Heart left ventricle (tissue), 16 donors: ENCODE measurements around the gene AMMECR1. TPM values are rescaled to one million over a fixed set of nuclear protein-coding genes. Genes with fewer than 3 reads are reported as not detected.

Experiments
- ATAC-seq, 4 donors: fragments of 200-7000 bp; cut with Tn5 transposase; one replicate each; pipeline ENCODE4 v1.9.1; 2020 to 2022; ENCODE audit warnings: moderate library complexity in 4 of 4, mild to moderate bottlenecking in 3 of 4, moderate number of reproducible peaks in 1 of 4
- DNase-seq, 5 donors: peaks; one replicate each; pipeline ENCODE4 v3.0.0-alpha.2; 2020
- H3K27ac ChIP-seq, 12 donors: fragments of 200-600 bp; sonication (generic) in 4 of 12; one replicate each; pipeline versions ENCODE4 v1.5.0 to v1.8.0; 2016 to 2022; ENCODE audit warnings: mild to moderate bottlenecking in 2 of 12
- H3K27me3 ChIP-seq, 9 donors: fragments of 200-600 bp; sonication (generic) in 2 of 9; one replicate each; pipeline versions ENCODE4 v1.5.1 to v1.8.0; 2016 to 2022; ENCODE audit warnings: mild to moderate bottlenecking in 3 of 9
- H3K36me3 ChIP-seq, 9 donors: fragments of 200-600 bp; sonication (generic) in 2 of 9; one replicate each; pipeline versions ENCODE4 v1.5.0 to v1.8.0; 2018 to 2022; ENCODE audit warnings: mild to moderate bottlenecking in 2 of 9
- H3K4me1 ChIP-seq, 12 donors: fragments of 200-600 bp; sonication (generic) in 4 of 12; one replicate each; pipeline versions ENCODE4 v1.5.0 to v1.8.0; 2016 to 2022; ENCODE audit warnings: mild to moderate bottlenecking in 3 of 12
- H3K4me3 ChIP-seq, 12 donors: fragments of 200-600 bp; sonication (generic) in 4 of 12; one replicate each; pipeline versions ENCODE4 v1.5.0 to v1.8.0; 2017 to 2022; ENCODE audit warnings: mild to moderate bottlenecking in 9 of 12, moderate library complexity in 4 of 12
- H3K9me3 ChIP-seq, 12 donors: fragments of 200-600 bp; sonication (generic) in 4 of 12; one replicate each; pipeline versions ENCODE4 v1.5.0 to v1.8.0; 2016 to 2022; ENCODE audit warnings: mild to moderate bottlenecking in 1 of 12
- POLR2A ChIP-seq, 2 donors: fragments of 450-650 bp; IDR thresholded peaks; one replicate each; pipeline ENCODE4 v1.6.1; 2017; ENCODE audit warnings: antibody characterized with exemption in 2 of 2, mild to moderate bottlenecking in 2 of 2, moderate library complexity in 2 of 2
- WGBS, 4 donors: extraction: QIAGEN DNeasy Blood & Tissue Kit in 2 of 4; methylation state at CpG; one replicate each; pipeline versions ENCODE4 v1.1.5 to v1.1.7; 2013 to 2018; 5-methylcytosine and 5-hydroxymethylcytosine counted together
- intact Hi-C, 10 donors: fragments of 100-400 bp; cut with DNase I; formaldehyde crosslinking; loops; one replicate each; pipeline versions ENCODE4 v1.11.1 to v1.14.2; 2022
- polyA plus RNA-seq, 2 donors: library from polyadenylated mRNA; stranded (reverse); fragments of 200-250 nt; gene quantifications; one replicate each; pipeline ENCODE4 v1.2.3, GENCODE V29; 2013
- total RNA-seq, 9 donors: library from RNA; depleted of rRNA in 2 of 9; stranded (reverse); fragments of >200 nt in 2 of 9; fragmentation: NEBNext Ultra II Directional in 3 of 9; extraction: Animal tissue kit (Norgen Biotek cat#: 25700) in 3 of 9; gene quantifications; one replicate each; pipeline versions ENCODE4 v1.1.0 to v1.2.4, GENCODE V29; 2016 to 2023
- TF ChIP-seq, protein P1 (sequence below), 12 donors: fragments of 200-600 bp; sonication (generic) in 4 of 12; IDR thresholded peaks; one replicate each; pipeline versions ENCODE4 v1.5.0 to v1.8.0; 2018 to 2022; ENCODE audit warnings: antibody characterized with exemption in 12 of 12, mild to moderate bottlenecking in 5 of 12
- donor health status: ischemic (EF 13 %, LVEDD 7.1; RV severe dilation, severe dysfunction).
- donor health status: healthy with polysubstance abuse.
- donor health status: DM: no; HTN: yes; CAD: no.
- donor health status: DM: no; HTN: no; CAD: no.
- donor health status: ischemic (EF 25% LVEDD 6.9; RV normal size, moderate dysfunction).
- donor health status: ischemic (EF 25% LVEDD 5.7; RV mildly dilated, moderate dysfunction).
- donor health status: healthy.
- donor health status: DM: yes; HTN: yes; CAD: no.
- donor health status: ischemic (EF 35%, LVEDD 5.7; RV mildly dilated, moderate dysfunction).
- donor health status: nonischemic (EF 11% LVEDD 7.7; RV severe dilation, severe dysfunction).
- donor health status: DM: yes; HTN: yes; CAD: no.
- donor health status: PGD.
- donor health status: ischemic (EF 29% LVEDD 5.4; RV normal size, mild dysfunction).
- donor health status: nonischemic (EF 23%, LVEDD 6.1; RV moderate dilation, normal function).

AMMECR1 gene
- total and polyA plus RNA-seq, 11 donors: 0.56 to 4.1 (median 1.1) TPM

DNA sequence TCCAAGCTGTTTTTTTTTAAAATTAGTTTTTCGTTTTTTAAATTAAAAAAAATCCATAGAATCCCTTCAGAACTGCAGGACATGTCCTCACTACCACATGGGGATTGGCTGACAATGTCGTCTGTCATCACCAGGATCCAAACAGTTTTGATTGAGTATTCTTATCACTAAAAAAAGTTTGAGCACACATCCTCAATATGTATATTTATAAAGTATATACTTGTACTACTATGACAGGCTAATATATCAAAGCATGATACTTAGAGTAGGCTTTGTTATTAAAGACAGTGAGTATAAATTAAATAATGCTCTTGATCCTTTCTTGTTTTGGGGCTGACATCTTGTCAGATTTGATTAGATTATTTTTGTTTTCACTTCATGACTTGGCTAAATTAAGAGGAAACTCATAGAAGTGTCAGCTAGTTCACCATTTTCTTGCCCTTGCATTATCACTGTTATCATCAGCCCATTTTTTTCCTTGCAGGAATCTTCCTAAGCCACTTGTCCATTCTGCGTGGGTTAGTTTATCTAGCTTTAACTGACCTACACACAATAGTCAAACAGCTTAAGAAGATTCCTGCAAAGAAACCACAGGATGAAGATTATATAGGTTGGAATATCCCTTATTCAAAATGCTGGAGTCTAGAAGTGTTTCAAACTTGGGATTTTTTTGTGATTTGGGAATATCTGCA is 92.8 kb downstream of the AMMECR1 start:
- Histone ChIP-seq H3K9me3 (no peaks in the 10 kb centered on the region), H3K27me3 (peaks cover 0 to 1% (median 0%) of the 10 kb centered on the region in 9 donors), H3K27ac (no peak overlapping the region), H3K4me3 (no peak overlapping the region), H3K4me1 (no peaks in the 10 kb centered on the region), H3K36me3 (no peaks in the 10 kb centered on the region)
- intact Hi-C loops: no loop called here
- whole genome bisulfite sequencing, 4 donors: 57 to 82% (median 67%) methylated on average over 3 of the region's 3 CpGs
- DNase-seq (no peak), ATAC-seq (no peak)
- TF ChIP-seq, protein P1, sequence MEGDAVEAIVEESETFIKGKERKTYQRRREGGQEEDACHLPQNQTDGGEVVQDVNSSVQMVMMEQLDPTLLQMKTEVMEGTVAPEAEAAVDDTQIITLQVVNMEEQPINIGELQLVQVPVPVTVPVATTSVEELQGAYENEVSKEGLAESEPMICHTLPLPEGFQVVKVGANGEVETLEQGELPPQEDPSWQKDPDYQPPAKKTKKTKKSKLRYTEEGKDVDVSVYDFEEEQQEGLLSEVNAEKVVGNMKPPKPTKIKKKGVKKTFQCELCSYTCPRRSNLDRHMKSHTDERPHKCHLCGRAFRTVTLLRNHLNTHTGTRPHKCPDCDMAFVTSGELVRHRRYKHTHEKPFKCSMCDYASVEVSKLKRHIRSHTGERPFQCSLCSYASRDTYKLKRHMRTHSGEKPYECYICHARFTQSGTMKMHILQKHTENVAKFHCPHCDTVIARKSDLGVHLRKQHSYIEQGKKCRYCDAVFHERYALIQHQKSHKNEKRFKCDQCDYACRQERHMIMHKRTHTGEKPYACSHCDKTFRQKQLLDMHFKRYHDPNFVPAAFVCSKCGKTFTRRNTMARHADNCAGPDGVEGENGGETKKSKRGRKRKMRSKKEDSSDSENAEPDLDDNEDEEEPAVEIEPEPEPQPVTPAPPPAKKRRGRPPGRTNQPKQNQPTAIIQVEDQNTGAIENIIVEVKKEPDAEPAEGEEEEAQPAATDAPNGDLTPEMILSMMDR (IDR thresholded peaks at IDR 0.05): no peak
- TF ChIP-seq POLR2A (IDR thresholded peaks at IDR 0.05): no peak

DNA sequence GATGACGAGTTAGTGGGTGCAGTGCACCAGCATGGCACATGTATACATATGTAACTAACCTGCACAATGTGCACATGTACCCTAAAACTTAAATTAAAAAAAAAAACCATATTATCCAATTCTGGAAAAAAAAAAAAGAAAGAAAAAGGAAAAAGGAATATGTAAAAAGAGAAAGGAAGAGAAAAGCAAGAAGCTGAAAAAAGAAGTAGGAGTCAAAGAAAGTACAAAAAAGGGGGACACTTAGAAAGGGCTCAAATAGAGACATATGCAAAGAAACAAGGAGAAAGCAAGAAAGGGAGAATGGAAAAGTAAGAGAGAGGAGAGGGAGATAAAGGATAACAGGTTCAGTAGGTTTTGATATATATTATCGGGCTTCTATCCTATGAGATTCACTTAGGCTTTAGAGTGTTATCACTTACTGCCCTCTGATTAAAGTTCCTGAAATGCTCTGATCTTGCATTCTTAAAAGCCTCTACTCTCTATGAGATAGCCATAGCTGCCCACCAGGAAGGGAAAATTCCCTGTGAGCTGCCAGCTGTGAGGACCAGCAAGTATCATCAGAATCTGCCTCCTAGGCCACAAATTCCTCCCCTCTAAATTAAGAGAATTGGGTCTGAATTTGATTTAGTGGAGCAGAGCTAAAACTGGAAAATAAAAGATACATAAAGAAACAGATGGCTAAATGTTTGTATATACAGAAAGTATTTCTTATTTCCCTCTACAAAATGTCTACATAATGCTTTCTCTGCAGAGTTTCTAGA is 95.2 kb downstream of the AMMECR1 start:
- ATAC-seq (no peak), DNase-seq (no peak)
- peaks cover 0 to 5% (median 0%) of the 10 kb centered on the region in 9 donors for H3K27me3 ChIP-seq
- intact Hi-C loops: no loop called here
- no peaks in the 10 kb centered on the region for H3K36me3 ChIP-seq
- WGBS, 4 donors: 76 to 96% (median 84%) methylated on average over 1 to 2 of the region's 2 CpGs
- H3K4me1 ChIP-seq: no peaks in the 10 kb centered on the region
- TF ChIP-seq POLR2A (IDR thresholded peaks at IDR 0.05): no peak
- TF ChIP-seq, protein P1 (IDR thresholded peaks at IDR 0.05): no peak
- H3K4me3 ChIP-seq: no peak overlapping the region
- no peak overlapping the region for H3K27ac ChIP-seq
- no peaks in the 10 kb centered on the region for H3K9me3 ChIP-seq

DNA sequence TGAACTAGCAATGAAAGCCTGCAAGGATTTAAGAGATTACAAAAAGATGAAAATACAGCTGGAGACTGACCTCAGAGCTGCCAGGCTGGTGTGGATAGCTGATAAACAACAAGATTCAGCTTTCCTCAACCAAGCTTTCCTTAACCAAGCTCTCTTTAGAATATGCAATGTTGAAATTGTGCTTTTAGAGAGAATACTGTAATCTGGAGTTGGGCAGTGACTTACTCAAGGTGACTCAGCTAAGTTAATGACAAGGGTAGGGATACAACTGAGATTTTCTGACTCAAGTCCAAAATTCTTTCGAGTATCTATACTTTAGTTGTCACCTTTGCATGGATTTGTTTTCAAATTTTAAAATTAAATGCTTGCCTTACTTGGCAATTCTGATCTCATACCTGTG is 98.0 kb downstream of the AMMECR1 start:
- H3K27me3 ChIP-seq: peaks cover 0 to 5% (median 0%) of the 10 kb centered on the region in 9 donors
- ATAC-seq (no peak), DNase-seq (no peak)
- no peaks in the 10 kb centered on the region for H3K36me3 ChIP-seq
- H3K4me1 ChIP-seq: no peaks in the 10 kb centered on the region
- intact Hi-C loops: no loop called here
- H3K4me3 ChIP-seq: no peak overlapping the region
- WGBS, 4 donors: 54 to 86% (median 80%) methylated on average over 1 of the region's 1 CpG
- no peak for TF ChIP-seq POLR2A (IDR thresholded peaks at IDR 0.05)
- TF ChIP-seq, protein P1 (IDR thresholded peaks at IDR 0.05): no peak
- no peak overlapping the region for H3K27ac ChIP-seq
- H3K9me3 ChIP-seq: no peaks in the 10 kb centered on the region

DNA sequence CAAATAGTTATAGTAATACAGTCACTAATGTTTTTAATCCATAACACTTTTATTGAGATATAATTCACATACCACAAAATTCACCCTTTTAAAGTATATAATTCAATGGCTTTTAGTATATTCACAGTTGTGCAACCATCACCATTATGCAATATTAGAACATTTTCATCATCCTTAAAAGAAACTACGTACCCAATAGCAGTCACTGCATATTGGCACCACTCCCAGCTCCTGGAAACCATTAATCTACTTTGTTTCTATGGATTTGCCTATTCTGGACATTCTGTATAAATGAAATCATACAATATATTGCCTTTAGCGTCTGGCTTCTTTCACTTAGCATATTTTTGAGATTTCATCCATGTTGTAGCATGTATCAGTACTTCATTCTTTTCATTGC is 99.3 kb downstream of the AMMECR1 start:
- intact Hi-C loops: no loop called here
- WGBS, 4 donors: 61 to 95% (median 83%) methylated on average over 2 of the region's 2 CpGs

More for the DNA sequence above, 99.3 kb downstream of the AMMECR1 start:
- ATAC-seq (no peak), DNase-seq (no peak)
- H3K9me3 ChIP-seq: no peaks in the 10 kb centered on the region
- no peaks in the 10 kb centered on the region for H3K36me3 ChIP-seq
- H3K4me1 ChIP-seq: no peaks in the 10 kb centered on the region
- H3K4me3 ChIP-seq: no peak overlapping the region
- no peak for TF ChIP-seq POLR2A (IDR thresholded peaks at IDR 0.05)
- TF ChIP-seq, protein P1 (IDR thresholded peaks at IDR 0.05): no peak
- no peak overlapping the region for H3K27ac ChIP-seq
- peaks cover 0 to 5% (median 0%) of the 10 kb centered on the region in 9 donors for H3K27me3 ChIP-seq
